Osteoblast (primary cell): ENCODE results near the gene RTTN. TPM values are rescaled to one million over a fixed set of nuclear protein-coding genes. Genes with fewer than 3 reads are reported as not detected.

Experiments
- DNase-seq: peaks from one replicate; pipeline ENCODE4 v3.0.0; 2011; ENCODE audit warnings: low spot score, mixed read lengths; ENCODE audit not compliant: insufficient read length; ENCODE audit errors: missing footprints
- H2AFZ ChIP-seq: 2 replicates; pipeline ENCODE4 v1.6.0; 2011; ENCODE audit warnings: mild to moderate bottlenecking, low read length
- H3K27ac ChIP-seq: 2 replicates; pipeline ENCODE4 v1.5.1; 2011; ENCODE audit warnings: mild to moderate bottlenecking, low read depth, low read length, moderate library complexity
- H3K27me3 ChIP-seq: 2 replicates; pipeline ENCODE4 v1.6.0; 2012; ENCODE audit warnings: mild to moderate bottlenecking, control low read depth, inconsistent platforms, low read length, moderate library complexity; ENCODE audit not compliant: insufficient read depth
- H3K36me3 ChIP-seq: 2 replicates; pipeline ENCODE4 v1.5.1; 2011; ENCODE audit warnings: mild to moderate bottlenecking, low read length, control low read depth, moderate library complexity; ENCODE audit not compliant: insufficient read depth
- H3K4me1 ChIP-seq: 2 replicates; pipeline ENCODE4 v1.5.1; 2011; ENCODE audit warnings: mild to moderate bottlenecking, low read length, control low read depth, moderate library complexity; ENCODE audit not compliant: insufficient read depth
- H3K4me2 ChIP-seq: 2 replicates; pipeline ENCODE4 v1.6.0; 2011; ENCODE audit warnings: mild to moderate bottlenecking, low read length; ENCODE audit not compliant: insufficient read depth
- H3K4me3 ChIP-seq: fragments of 200-600 bp; sonication (generic); 3 replicates; pipeline ENCODE4 v1.5.1; 2012; ENCODE audit warnings: mild to moderate bottlenecking, low read length, inconsistent platforms; ENCODE audit not compliant: insufficient read depth
- H3K79me2 ChIP-seq: 2 replicates; pipeline ENCODE4 v1.6.0; 2012; ENCODE audit warnings: mild to moderate bottlenecking, low read length, control low read depth, inconsistent platforms; ENCODE audit not compliant: insufficient read depth
- H3K9me3 ChIP-seq: 2 replicates; pipeline ENCODE4 v1.5.1; 2011; ENCODE audit warnings: low read depth, low read length, control low read depth
- H4K20me1 ChIP-seq: 2 replicates; pipeline ENCODE4 v1.6.0; 2012; ENCODE audit warnings: mild to moderate bottlenecking, low read length, control low read depth; ENCODE audit not compliant: insufficient read depth
- CTCF ChIP-seq: IDR thresholded peaks from 2 replicates; pipeline ENCODE4 v1.5.1; 2011; ENCODE audit warnings: mild to moderate bottlenecking, low read depth, low read length, moderate library complexity; ENCODE audit errors: extremely low read depth
- total RNA-seq: library from RNA; depleted of rRNA; stranded (reverse); fragments of >200 nt; gene quantifications from 2 replicates; pipeline ENCODE4 v1.2.3, GENCODE V29; 2012

Gene RTTN
- total RNA-seq, 1 donor: 11.2 TPM

- Histone ChIP-seq H3K27me3 (no peaks in the 10 kb centered on the region), H2AFZ (no peak overlapping the region), H3K4me2 (no peak overlapping the region), H4K20me1 (no peaks in the 10 kb centered on the region), H3K27ac (no peak overlapping the region), H3K9me3 (no peaks in the 10 kb centered on the region), H3K4me1 (peaks cover 6% of the 10 kb centered on the region), H3K4me3 (no peak overlapping the region), H3K36me3 (no peaks in the 10 kb centered on the region), H3K79me2 (no peaks in the 10 kb centered on the region)
- TF ChIP-seq CTCF: no peak
- DNase-seq: no peak
Observed at GRCh38 chr18:69954719-69955480, 250.6 kb downstream of the RTTN start.

GRCh38 chr18:69953191-69953590, 252.3 kb downstream of the RTTN start:
- Histone ChIP-seq H3K79me2 (no peaks in the 10 kb centered on the region), H3K27ac (no peak overlapping the region), H3K4me1 (peaks cover 6% of the 10 kb centered on the region), H3K9me3 (no peaks in the 10 kb centered on the region), H3K4me2 (no peak overlapping the region), H2AFZ (no peak overlapping the region), H4K20me1 (no peaks in the 10 kb centered on the region), H3K27me3 (no peaks in the 10 kb centered on the region), H3K4me3 (no peak overlapping the region), H3K36me3 (no peaks in the 10 kb centered on the region)
- DNase-seq: no peak
- TF ChIP-seq CTCF: no peak

Other genes starting within 250 kb of the RTTN start
- 33.6 and 38.7 TPM in 2 replicates for gene SOCS6, start 83.4 kb upstream of the RTTN start, total RNA-seq